ENCODE measurements around the gene COG3.

GRCh38 chr13:45439008-45439407 lies 25.7 kb upstream of the COG3 start:
- TF ChIP-seq, protein P1, sequence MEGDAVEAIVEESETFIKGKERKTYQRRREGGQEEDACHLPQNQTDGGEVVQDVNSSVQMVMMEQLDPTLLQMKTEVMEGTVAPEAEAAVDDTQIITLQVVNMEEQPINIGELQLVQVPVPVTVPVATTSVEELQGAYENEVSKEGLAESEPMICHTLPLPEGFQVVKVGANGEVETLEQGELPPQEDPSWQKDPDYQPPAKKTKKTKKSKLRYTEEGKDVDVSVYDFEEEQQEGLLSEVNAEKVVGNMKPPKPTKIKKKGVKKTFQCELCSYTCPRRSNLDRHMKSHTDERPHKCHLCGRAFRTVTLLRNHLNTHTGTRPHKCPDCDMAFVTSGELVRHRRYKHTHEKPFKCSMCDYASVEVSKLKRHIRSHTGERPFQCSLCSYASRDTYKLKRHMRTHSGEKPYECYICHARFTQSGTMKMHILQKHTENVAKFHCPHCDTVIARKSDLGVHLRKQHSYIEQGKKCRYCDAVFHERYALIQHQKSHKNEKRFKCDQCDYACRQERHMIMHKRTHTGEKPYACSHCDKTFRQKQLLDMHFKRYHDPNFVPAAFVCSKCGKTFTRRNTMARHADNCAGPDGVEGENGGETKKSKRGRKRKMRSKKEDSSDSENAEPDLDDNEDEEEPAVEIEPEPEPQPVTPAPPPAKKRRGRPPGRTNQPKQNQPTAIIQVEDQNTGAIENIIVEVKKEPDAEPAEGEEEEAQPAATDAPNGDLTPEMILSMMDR (IDR thresholded peaks at IDR 0.05; ENCODE audit: low read length) = no peak
- TF ChIP-seq EZH2 (IDR thresholded peaks at IDR 0.05; ENCODE audit: borderline replicate concordance, low read length) = no peak

Data from OCI-LY1 (cell line).